OCI-LY3 (cell line): ENCODE results near the gene INTS15.

Experiments
- CTCF ChIP-seq: fragments of 200-600, 300-600 bp; sonication (generic); IDR thresholded peaks from 2 replicates; pipeline ENCODE4 v1.5.1; 2014; ENCODE audit warnings: antibody characterized with exemption, low read length, low read depth
- EZH2phosphoT487 ChIP-seq: fragments of 200-600 bp; shearing (Covaris generic); IDR thresholded peaks from 2 replicates; pipeline ENCODE4 v1.6.1; 2018; ENCODE audit warnings: antibody characterized with exemption, mixed run types, low read depth

GRCh38 chr7:6648066-6648814 is 58.4 kb downstream of the INTS15 start:
- no peak for TF ChIP-seq CTCF
- no peak for TF ChIP-seq EZH2phosphoT487
